ENCODE measurements around the gene DUSP12. TPM values are rescaled to one million over a fixed set of nuclear protein-coding genes. Genes with fewer than 3 reads are reported as not detected.

DUSP12 gene
- total and polyA plus RNA-seq, 2 donors (not counting 1 experiment from before 2014, with no cell fraction given): 35.6 to 35.8 TPM

- no peaks in the 10 kb centered on the region for H3K27me3 ChIP-seq (ENCODE audit: control insufficient read depth, insufficient read depth, low read length)
- H3K4me2 ChIP-seq (ENCODE audit: extremely low read depth, insufficient read depth, low read length): peak overlapping the region; percentile 92
- H3K9me3 ChIP-seq (ENCODE audit: control insufficient read depth, insufficient read depth, low read depth, low read length): no peaks in the 10 kb centered on the region
- H3K4me1 ChIP-seq (ENCODE audit: control insufficient read depth, extremely low read depth, insufficient read depth, low read length): peaks cover 11% of the 10 kb centered on the region
- no peaks in the 10 kb centered on the region for H3K79me2 ChIP-seq (ENCODE audit: control insufficient read depth, insufficient read depth, low read length)
- peak overlapping the region; percentile 84 for H3K27ac ChIP-seq (ENCODE audit: insufficient read depth, low read length)
- peak overlapping the region; percentile 86 for H3K9ac ChIP-seq (ENCODE audit: insufficient read depth, low read length)
- H2AFZ ChIP-seq (ENCODE audit: low read length): peak overlapping the region; percentile 91
- no peaks in the 10 kb centered on the region for H4K20me1 ChIP-seq (ENCODE audit: control insufficient read depth, extremely low read depth, insufficient read depth, low read length)
- DNase-seq (ENCODE audit: low read depth in 2 of 2): peak; percentile 43 to 56
- no peaks in the 10 kb centered on the region for H3K36me3 ChIP-seq (ENCODE audit: control insufficient read depth, insufficient read depth, low read length)
- peak overlapping the region; percentile 71 to 90 (median 82) for H3K4me3 ChIP-seq (replicated peaks in 1 of 4; ENCODE audit: control extremely low read depth in 1 of 4, insufficient read depth in 1 of 4, low read depth in 3 of 4, low read length in 4 of 4)
- TF ChIP-seq EZH2 (IDR thresholded peaks at IDR 0.05; ENCODE audit: low read length, missing control alignments): no peak
- peak; percentile 46 to 49 for TF ChIP-seq CTCF (conservative IDR thresholded peaks at IDR 0.05 in 1 of 2, IDR thresholded peaks at IDR 0.05 in 1 of 2; ENCODE audit: low read depth in 1 of 2, low read length in 2 of 2)
Measured at GRCh38 chr1:161725908-161726472, 23.6 kb upstream of the DUSP12 start.

- TF ChIP-seq CTCF (conservative IDR thresholded peaks at IDR 0.05 in 1 of 2, IDR thresholded peaks at IDR 0.05 in 1 of 2; ENCODE audit: low read depth in 1 of 2, low read length in 2 of 2) (no peak), EZH2 (IDR thresholded peaks at IDR 0.05; ENCODE audit: low read length, missing control alignments) (no peak)
- Histone ChIP-seq H3K9me3 (ENCODE audit: control insufficient read depth, insufficient read depth, low read depth, low read length) (no peaks in the 10 kb centered on the region), H4K20me1 (ENCODE audit: control insufficient read depth, extremely low read depth, insufficient read depth, low read length) (no peaks in the 10 kb centered on the region), H3K79me2 (ENCODE audit: control insufficient read depth, insufficient read depth, low read length) (no peaks in the 10 kb centered on the region), H3K4me3 (replicated peaks in 1 of 4; ENCODE audit: control extremely low read depth in 1 of 4, insufficient read depth in 1 of 4, low read depth in 3 of 4, low read length in 4 of 4) (peak overlapping the region; percentile 71 to 90 (median 82)), H3K36me3 (ENCODE audit: control insufficient read depth, insufficient read depth, low read length) (no peaks in the 10 kb centered on the region), H3K27ac (ENCODE audit: insufficient read depth, low read length) (peak overlapping the region; percentile 95), H3K4me2 (ENCODE audit: extremely low read depth, insufficient read depth, low read length) (peak overlapping the region; percentile 92), H3K9ac (ENCODE audit: insufficient read depth, low read length) (peak overlapping the region; percentile 88), H3K4me1 (ENCODE audit: control insufficient read depth, extremely low read depth, insufficient read depth, low read length) (peaks cover 8% of the 10 kb centered on the region), H3K27me3 (ENCODE audit: control insufficient read depth, insufficient read depth, low read length) (no peaks in the 10 kb centered on the region), H2AFZ (ENCODE audit: low read length) (peak overlapping the region; percentile 91)
- peak; percentile 79 to 83 for DNase-seq (ENCODE audit: low read depth in 2 of 2)
Measured at GRCh38 chr1:161726473-161727255, 22.9 kb upstream of the DUSP12 start.

- Histone ChIP-seq H2AFZ (ENCODE audit: low read length) (peak overlapping the region; percentile 60), H3K9ac (ENCODE audit: insufficient read depth, low read length) (peak overlapping the region; percentile 88), H3K4me3 (replicated peaks in 1 of 4; ENCODE audit: control extremely low read depth in 1 of 4, insufficient read depth in 1 of 4, low read depth in 3 of 4, low read length in 4 of 4) (peak overlapping the region; percentile 52 to 81 (median 75)), H3K36me3 (ENCODE audit: control insufficient read depth, insufficient read depth, low read length) (no peaks in the 10 kb centered on the region), H3K79me2 (ENCODE audit: control insufficient read depth, insufficient read depth, low read length) (no peaks in the 10 kb centered on the region), H3K4me1 (ENCODE audit: control insufficient read depth, extremely low read depth, insufficient read depth, low read length) (peaks cover 4% of the 10 kb centered on the region), H3K9me3 (ENCODE audit: control insufficient read depth, insufficient read depth, low read depth, low read length) (no peaks in the 10 kb centered on the region), H3K27ac (ENCODE audit: insufficient read depth, low read length) (peak overlapping the region; percentile 95), H3K27me3 (ENCODE audit: control insufficient read depth, insufficient read depth, low read length) (no peaks in the 10 kb centered on the region), H3K4me2 (ENCODE audit: extremely low read depth, insufficient read depth, low read length) (peak overlapping the region; percentile 89), H4K20me1 (ENCODE audit: control insufficient read depth, extremely low read depth, insufficient read depth, low read length) (no peaks in the 10 kb centered on the region)
- TF ChIP-seq CTCF (conservative IDR thresholded peaks at IDR 0.05 in 1 of 2, IDR thresholded peaks at IDR 0.05 in 1 of 2; ENCODE audit: low read depth in 1 of 2, low read length in 2 of 2): no peak
- peak; percentile 55 to 91 for DNase-seq (ENCODE audit: low read depth in 2 of 2)
Measured at GRCh38 chr1:161727256-161727924, 22.2 kb upstream of the DUSP12 start.
